Pericardium fibroblast (primary cell): ENCODE data around the gene MYO1H. TPM values are rescaled to one million over a fixed set of nuclear protein-coding genes. Genes with fewer than 3 reads are reported as not detected.

Experiments used
- total RNA-seq: library from RNA; depleted of rRNA; stranded (reverse); fragments of >200 nt; gene quantifications from 2 replicates; pipeline ENCODE4 v1.2.3, GENCODE V29; 2015

MYO1H gene
- not detected in 2 replicates for total RNA-seq

DNA sequence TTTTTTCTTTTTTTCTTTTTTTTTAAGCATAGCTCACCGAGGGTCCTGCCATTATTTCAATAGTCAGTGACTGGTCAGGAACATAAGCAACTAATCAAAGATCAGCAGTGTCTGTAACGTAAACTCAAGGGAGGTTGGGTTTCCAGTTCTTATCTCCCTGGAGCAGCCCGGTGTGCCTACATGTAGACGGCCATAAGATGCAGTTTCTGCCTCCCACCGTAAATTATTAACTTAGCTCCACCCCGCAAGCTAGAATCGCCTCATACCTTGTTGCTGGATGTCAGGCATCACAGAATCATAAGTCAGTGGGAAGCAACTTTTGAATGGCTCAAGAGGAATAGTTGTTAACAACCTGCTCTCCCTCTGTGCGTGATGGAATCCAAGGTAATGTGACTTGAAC lies at the start of gene MYO1H:
Gene MYO1H, plus strand, starts transcription at position 312 of the 400 bp plus-strand sequence. Its CDS starts 61 bp downstream, at position 373.

GRCh38 chr12:109308534-109309380 lies 38.9 kb upstream of the MYO1H start, which contains the start of gene FOXN4:
FOXN4 (minus strand) TSS chr12:109309284; CDS start chr12:109308321, 963 bp downstream.

GRCh38 chr12:109477185-109477962 lies 129.7 kb downstream of the MYO1H start, which contains the start of the genes KCTD10 and UBE3B:
KCTD10 (minus strand) TSS chr12:109477300; CDS start chr12:109477262, 38 bp downstream.
UBE3B (plus strand) TSS chr12:109477634; CDS start chr12:109483552, 5,918 bp downstream.

Other genes starting within 250 kb of the MYO1H start
- gene ACACB, start 231.3 kb upstream of the MYO1H start, total RNA-seq, result 2.2 and 6.6 TPM in 2 replicates
- gene FOXN4, start 38.6 kb upstream of the MYO1H start, total RNA-seq, result not detected in 2 replicates
- 37.6 and 59.6 TPM in 2 replicates for gene KCTD10, start 129.4 kb downstream of the MYO1H start, total RNA-seq
- 28.6 and 33.0 TPM in 2 replicates for gene UBE3B, start 129.7 kb downstream of the MYO1H start, total RNA-seq
- 62.1 and 68.8 TPM in 2 replicates for gene MMAB, start 225.6 kb downstream of the MYO1H start, total RNA-seq
- 24.9 and 34.3 TPM in 2 replicates for gene MVK, start 225.9 kb downstream of the MYO1H start, total RNA-seq